ENCODE results near the gene RELCH.

- TF ChIP-seq POLR2A (IDR thresholded peaks at IDR 0.05; ENCODE audit: low read length) (no peak), GATA1 (IDR thresholded peaks at IDR 0.05; ENCODE audit: low read depth, low read length) (no peak)
Observed at GRCh38 chr18:62281684-62282083, 94.6 kb downstream of the RELCH start.

Data from erythroblast (primary cell).